GM12891 (cell line): ENCODE measurements around the gene MAGI1.

Experiments
- PAX5 ChIP-seq: IDR thresholded peaks from 2 replicates; pipeline ENCODE4 v1.6.1; 2011; ENCODE audit warnings: low read length, moderate library complexity, mild to moderate bottlenecking; ENCODE audit not compliant: insufficient read depth, severe bottlenecking
- POLR2A ChIP-seq: IDR thresholded peaks from 2 replicates; pipeline ENCODE4 v1.6.1; 2011; ENCODE audit warnings: low read depth, low read length, control low read depth
- POLR2AphosphoS5 ChIP-seq: IDR thresholded peaks from 2 replicates; pipeline ENCODE4 v1.6.1; 2011; ENCODE audit warnings: low read depth, low read length, control low read depth
- TAF1 ChIP-seq: IDR thresholded peaks from 2 replicates; pipeline ENCODE4 v1.6.1; 2011; ENCODE audit warnings: low read depth, low read length, control low read depth

- TF ChIP-seq POLR2A (no peak), POLR2AphosphoS5 (no peak), TAF1 (no peak), PAX5 (no peak)
Measured at GRCh38 chr3:65449841-65450428, 588.8 kb downstream of the MAGI1 start.
